MCF 10A (cell line): ENCODE data around the gene TCEANC2. TPM values are rescaled to one million over a fixed set of nuclear protein-coding genes. Genes with fewer than 3 reads are reported as not detected.

Experiments
- BruUV-seq: library from RNA; stranded (reverse); fragments of 400-500 nt; replicated peaks from 2 replicates; lab custom pipeline; 2021; lab: Mats Ljungman, UMichigan
- CTCF ChIA-PET: fragments of 300-600 bp; sonication (Branson Sonifier 250); formaldehyde crosslinking; extraction: SDS; loops from one replicate; lab custom pipeline; 2021; ENCODE audit warnings: antibody characterized with exemption, inconsistent platforms; lab: Yijun Ruan, JAX
- POLR2A ChIA-PET: fragments of 300-600, 350-650 bp; sonication (Branson Sonifier 250); formaldehyde crosslinking; extraction: SDS; loops from one replicate; lab custom pipeline; 2020; ENCODE audit warnings: antibody characterized with exemption, inconsistent platforms; lab: Yijun Ruan, JAX
- DNase-seq: peaks from one replicate; pipeline ENCODE4 v3.0.0-alpha.2; 2018; ENCODE audit not compliant: unreplicated experiment
- H3K27ac Mint-ChIP-seq: one replicate; pipeline ENCODE4 v1.8.0; 2022; ENCODE audit warnings: mild to moderate bottlenecking, low read depth, mixed read lengths; ENCODE audit not compliant: unreplicated experiment
- H3K27me3 Mint-ChIP-seq: one replicate; pipeline ENCODE4 v1.8.0; 2022; ENCODE audit warnings: mixed read lengths; ENCODE audit not compliant: insufficient read depth, unreplicated experiment
- H3K36me3 Mint-ChIP-seq: one replicate; pipeline ENCODE4 v1.8.0; 2022; ENCODE audit warnings: mild to moderate bottlenecking, moderate library complexity, mixed read lengths; ENCODE audit not compliant: insufficient read depth, unreplicated experiment
- H3K4me1 Mint-ChIP-seq: one replicate; pipeline ENCODE4 v1.8.0; 2022; ENCODE audit warnings: mixed read lengths; ENCODE audit not compliant: insufficient read depth, unreplicated experiment
- H3K4me3 Mint-ChIP-seq: one replicate; pipeline ENCODE4 v1.8.0; 2022; ENCODE audit warnings: mild to moderate bottlenecking, moderate library complexity, mixed read lengths; ENCODE audit not compliant: unreplicated experiment
- H3K9me3 Mint-ChIP-seq: one replicate; pipeline ENCODE4 v1.8.0; 2022; ENCODE audit warnings: mixed read lengths; ENCODE audit not compliant: unreplicated experiment
- intact Hi-C: fragments of 100-400 bp; cut with micrococcal nuclease; formaldehyde crosslinking; loops from 2 replicates; pipeline ENCODE4 v1.14.1; 2022
- total RNA-seq: library from RNA; stranded (reverse); gene quantifications from 2 replicates; pipeline ENCODE4 v1.2.3, GENCODE V29; 2022
- TF ChIP-seq, protein P1 (sequence below): fragments of 200-600 bp; IDR thresholded peaks from one replicate; pipeline ENCODE4 v1.8.0; 2022; ENCODE audit warnings: antibody characterized with exemption, mild to moderate bottlenecking; ENCODE audit not compliant: unreplicated experiment

Gene TCEANC2
- total RNA-seq, 1 experiment from 2014 or later = 3.6 TPM

DNA sequence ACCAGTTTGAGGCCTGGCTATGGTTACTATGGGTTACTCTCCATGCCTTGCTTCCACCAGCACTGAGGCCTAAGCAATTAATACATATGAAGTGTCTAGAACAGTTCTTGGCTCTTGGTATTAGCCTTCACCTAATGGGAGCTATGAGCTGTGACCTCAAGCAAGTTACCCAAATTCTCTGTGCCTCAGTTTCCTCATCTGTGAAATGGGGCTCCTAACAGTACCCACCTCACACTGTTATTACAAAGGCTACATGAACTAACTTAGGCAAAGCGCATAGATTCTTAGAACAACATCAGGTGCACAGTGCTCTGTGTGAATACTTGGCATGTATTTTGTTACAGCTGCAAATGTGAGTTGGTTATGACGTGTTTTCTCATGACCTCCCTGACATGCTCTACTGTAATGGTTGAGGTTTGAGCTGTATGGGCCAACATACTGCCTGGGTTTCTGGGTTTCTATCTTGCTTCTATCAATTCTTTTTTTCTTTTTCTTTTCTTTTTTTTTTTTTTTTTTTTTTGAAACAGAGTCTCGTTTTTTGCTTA, 72.9 kb downstream of the TCEANC2 start:
- CTCF ChIA-PET = interaction anchor here (0.5 to 1.2 kb wide), 4 partner anchors 27 to 404 kb away, joined by 3 read pairs; partner anchors contain the start of gene CDCP2
- H3K27ac Mint-ChIP-seq = no peak overlapping the region
- POLR2A ChIA-PET = interaction anchor here (1.0 kb wide), 1 partner anchor 363 kb away, joined by 3 read pairs; no protein-coding TSS in a partner anchor
- no peaks in the 10 kb centered on the region for H3K36me3 Mint-ChIP-seq
- H3K9me3 Mint-ChIP-seq = no peaks in the 10 kb centered on the region
- H3K27me3 Mint-ChIP-seq = peaks cover 10% of the 10 kb centered on the region
- TF ChIP-seq, protein P1, sequence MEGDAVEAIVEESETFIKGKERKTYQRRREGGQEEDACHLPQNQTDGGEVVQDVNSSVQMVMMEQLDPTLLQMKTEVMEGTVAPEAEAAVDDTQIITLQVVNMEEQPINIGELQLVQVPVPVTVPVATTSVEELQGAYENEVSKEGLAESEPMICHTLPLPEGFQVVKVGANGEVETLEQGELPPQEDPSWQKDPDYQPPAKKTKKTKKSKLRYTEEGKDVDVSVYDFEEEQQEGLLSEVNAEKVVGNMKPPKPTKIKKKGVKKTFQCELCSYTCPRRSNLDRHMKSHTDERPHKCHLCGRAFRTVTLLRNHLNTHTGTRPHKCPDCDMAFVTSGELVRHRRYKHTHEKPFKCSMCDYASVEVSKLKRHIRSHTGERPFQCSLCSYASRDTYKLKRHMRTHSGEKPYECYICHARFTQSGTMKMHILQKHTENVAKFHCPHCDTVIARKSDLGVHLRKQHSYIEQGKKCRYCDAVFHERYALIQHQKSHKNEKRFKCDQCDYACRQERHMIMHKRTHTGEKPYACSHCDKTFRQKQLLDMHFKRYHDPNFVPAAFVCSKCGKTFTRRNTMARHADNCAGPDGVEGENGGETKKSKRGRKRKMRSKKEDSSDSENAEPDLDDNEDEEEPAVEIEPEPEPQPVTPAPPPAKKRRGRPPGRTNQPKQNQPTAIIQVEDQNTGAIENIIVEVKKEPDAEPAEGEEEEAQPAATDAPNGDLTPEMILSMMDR = no peak
- no peak overlapping the region for H3K4me3 Mint-ChIP-seq
- intact Hi-C loops = loop anchor here (5.0 kb wide), 1 partner anchor 76 kb away; the partner anchor contains the start of genes CYB5RL and MRPL37
- no peak for DNase-seq
- no TSS peak for BruUV-seq
- H3K4me1 Mint-ChIP-seq = no peaks in the 10 kb centered on the region

DNA sequence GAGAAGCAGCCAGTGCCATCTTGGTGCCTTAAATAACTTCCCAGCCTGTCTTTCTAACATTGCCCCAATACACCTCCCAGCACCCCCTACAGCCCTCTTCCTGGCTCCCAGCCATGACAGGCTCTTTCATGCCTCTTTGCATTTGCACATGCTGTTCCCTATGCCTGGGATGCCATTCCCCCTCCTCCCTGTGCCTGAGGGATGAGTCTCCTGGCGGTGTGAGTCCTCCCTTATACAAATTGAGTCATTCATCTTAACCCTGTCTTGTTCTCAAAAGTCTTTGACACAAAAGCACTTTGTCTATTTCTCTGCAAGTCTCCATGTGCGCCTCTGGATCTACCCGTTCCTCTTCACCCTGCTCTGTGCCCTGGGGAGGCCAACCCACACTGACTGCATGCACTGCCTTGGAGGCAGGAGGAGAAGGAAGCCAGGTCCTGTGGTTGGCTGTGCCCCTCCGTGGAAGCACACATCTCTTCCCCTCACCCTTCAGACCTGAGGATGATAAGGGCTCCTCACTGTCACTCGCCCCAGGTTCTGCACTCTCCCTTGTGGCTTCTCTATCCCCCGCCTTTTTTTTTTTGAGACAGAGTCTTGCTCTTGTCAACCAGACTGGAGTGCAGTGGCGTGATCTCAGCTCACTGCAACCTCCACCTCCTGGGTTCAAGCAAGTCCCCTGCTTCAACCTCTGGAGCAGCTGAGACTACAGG, 74.3 kb downstream of the TCEANC2 start:
- Mint-ChIP-seq H3K9me3 (no peaks in the 10 kb centered on the region), H3K4me1 (no peaks in the 10 kb centered on the region), H3K4me3 (no peak overlapping the region), H3K27me3 (peaks cover 16% of the 10 kb centered on the region), H3K36me3 (no peaks in the 10 kb centered on the region), H3K27ac (no peak overlapping the region)
- TF ChIP-seq, protein P1 = no peak
- DNase-seq = no peak
- intact Hi-C loops = loop anchor here (5.0 kb wide), 1 partner anchor 75 kb away; the partner anchor contains the start of genes CYB5RL and MRPL37
- ChIA-PET POLR2A (interaction anchor here (1.0 kb wide), 1 partner anchor 361 kb away, joined by 3 read pairs; no protein-coding TSS in a partner anchor), CTCF (no interaction called here)
- no TSS peak for BruUV-seq

DNA sequence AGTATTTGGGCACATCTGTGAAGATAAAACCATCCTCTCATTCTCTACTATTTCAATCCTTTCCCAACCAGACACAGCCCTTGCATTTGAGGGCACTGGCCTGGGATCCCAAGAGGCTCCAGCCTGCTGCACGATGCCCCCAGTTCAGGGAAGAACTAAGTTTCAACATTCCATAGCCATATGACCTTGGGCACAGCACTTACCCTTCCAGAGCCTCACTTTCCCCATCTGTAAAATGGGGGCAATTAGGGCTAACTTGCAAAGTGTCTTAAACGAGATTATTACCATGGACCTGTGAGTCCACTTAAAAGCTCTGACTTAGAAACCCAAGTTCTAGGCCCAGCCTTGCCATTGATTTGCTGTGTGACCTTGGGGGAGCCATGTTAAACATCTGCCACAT, 76.5 kb downstream of the TCEANC2 start:
- H3K4me3 Mint-ChIP-seq = no peak overlapping the region
- no peak overlapping the region for H3K27ac Mint-ChIP-seq
- CTCF ChIA-PET = interaction anchor here (0.6 kb wide), 1 partner anchor 350 kb away, joined by 3 read pairs; no protein-coding TSS in a partner anchor
- DNase-seq = no peak
- H3K27me3 Mint-ChIP-seq = peaks cover 16% of the 10 kb centered on the region
- TF ChIP-seq, protein P1 = no peak
- intact Hi-C loops = loop anchor here (5.0 kb wide), 1 partner anchor 72 kb away; the partner anchor contains the start of genes CYB5RL and MRPL37
- BruUV-seq = no TSS peak
- POLR2A ChIA-PET = interaction anchor here (1.3 kb wide), 1 partner anchor 283 kb away, joined by 3 read pairs; no protein-coding TSS in a partner anchor
- H3K4me1 Mint-ChIP-seq = no peaks in the 10 kb centered on the region
- H3K9me3 Mint-ChIP-seq = no peaks in the 10 kb centered on the region
- H3K36me3 Mint-ChIP-seq = peaks cover 3% of the 10 kb centered on the region

DNA sequence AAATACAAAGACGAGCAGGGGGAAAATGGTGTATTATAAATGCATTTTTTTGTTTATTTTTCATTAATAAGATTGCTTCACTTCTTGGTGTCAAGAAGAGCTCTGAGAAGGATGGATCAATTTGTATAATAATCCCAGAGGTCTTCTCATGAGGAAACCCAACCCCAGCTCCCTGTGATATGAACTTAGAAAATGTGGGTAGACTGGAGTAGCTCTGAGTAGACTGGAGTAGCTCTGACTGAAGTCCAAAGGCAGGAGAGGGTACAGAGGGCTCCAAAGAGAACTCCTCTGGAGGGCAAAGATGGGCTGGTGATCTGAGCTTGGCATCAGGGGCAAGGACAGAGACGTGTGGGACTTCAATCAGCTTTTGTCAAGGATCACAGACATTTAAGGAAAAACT, 78.0 kb downstream of the TCEANC2 start:
- CTCF ChIA-PET = interaction anchor here (0.9 kb wide), 1 partner anchor 61 kb away, joined by 4 read pairs; no protein-coding TSS in a partner anchor

More for the DNA sequence above, 78.0 kb downstream of the TCEANC2 start:
- Mint-ChIP-seq H3K9me3 (no peaks in the 10 kb centered on the region), H3K36me3 (peaks cover 6% of the 10 kb centered on the region), H3K4me3 (no peak overlapping the region), H3K27me3 (peaks cover 16% of the 10 kb centered on the region), H3K4me1 (no peaks in the 10 kb centered on the region), H3K27ac (no peak overlapping the region)
- POLR2A ChIA-PET = interaction anchor here (0.5 kb wide), 1 partner anchor 633 kb away, joined by 3 read pairs; no protein-coding TSS in a partner anchor
- DNase-seq = no peak
- intact Hi-C loops = no loop called here
- TF ChIP-seq, protein P1 = no peak
- BruUV-seq = no TSS peak
